HepG2 (cell line): Measurements from ENCODE around the gene GRIK3. TPM values are rescaled to one million over a fixed set of nuclear protein-coding genes. Genes with fewer than 3 reads are reported as not detected.

Experiments
- ATAC-seq: fragments of 200-7000 bp; cut with Tn5 transposase; 3 replicates; pipeline ENCODE4 v1.9.1; 2020; ENCODE audit warnings: mild to moderate bottlenecking, moderate library complexity
- BruUV-seq: library from RNA; stranded (reverse); fragments of 400-500 nt; replicated peaks from 2 replicates; lab custom pipeline; 2021; lab: Mats Ljungman, UMichigan
- CTCF ChIA-PET: fragments of 300-600 bp; formaldehyde crosslinking; extraction: SDS; loops from one replicate; lab custom pipeline; 2021; ENCODE audit warnings: low total read pairs, inconsistent platforms, low intra/inter-chr PET ratio; lab: Yijun Ruan, JAX
- POLR2A ChIA-PET: fragments of 350-600 bp; sonication (Branson Sonifier 250); formaldehyde crosslinking; loops from one replicate; lab custom pipeline; 2020; ENCODE audit warnings: antibody characterized with exemption, inconsistent platforms; lab: Yijun Ruan, JAX
- DNase-seq: peaks from one replicate; pipeline ENCODE4 v3.0.0-alpha.2; 2015; ENCODE audit warnings: low spot score
- FAIRE-seq: peaks from 3 replicates; lab custom pipeline; 2011; peaks lifted over from hg19 to GRCh38; lab: Jason Lieb, UNC
- H2AFZ ChIP-seq: one replicate; pipeline ENCODE4 v1.6.1; 2011; ENCODE audit warnings: low read length, inconsistent platforms
- H3K27ac ChIP-seq: fragments of 300-600 bp; 3 replicates; pipeline ENCODE4 v1.8.0; 2011; ENCODE audit warnings: mixed run types, mild to moderate bottlenecking, mixed read lengths, low read length, inconsistent platforms; ENCODE audit not compliant: insufficient read depth; ENCODE audit errors: extremely low read length
- H3K27me3 ChIP-seq, 2 experiments: fragments of 200-600 bp in 1 of 2; 2 replicates in 1 of 2; 3 replicates in 1 of 2; pipeline versions ENCODE4 v1.6.0 to v1.8.0; 2011; ENCODE audit warnings: low read length in 2 of 2, mild to moderate bottlenecking in 2 of 2, moderate library complexity in 2 of 2, inconsistent platforms in 1 of 2; ENCODE audit not compliant: insufficient read depth in 2 of 2, control insufficient read depth in 1 of 2
- H3K36me3 ChIP-seq, 2 experiments: fragments of 200-600 bp in 1 of 2; replicated peaks in 1 of 2; 2 replicates in 1 of 2; 3 replicates in 1 of 2; pipeline versions ENCODE4 v1.5.1 to v1.8.0; 2011; ENCODE audit warnings: low read length in 2 of 2, inconsistent platforms in 1 of 2; ENCODE audit not compliant: insufficient read depth in 2 of 2, control insufficient read depth in 1 of 2
- H3K4me1 ChIP-seq: 2 replicates; pipeline ENCODE4 v1.5.1; 2012; ENCODE audit warnings: low read length, inconsistent platforms; ENCODE audit not compliant: insufficient read depth
- H3K4me2 ChIP-seq: 2 replicates; pipeline ENCODE4 v1.6.0; 2011; ENCODE audit warnings: low read depth, low read length, inconsistent platforms
- H3K4me3 ChIP-seq, 3 experiments: fragments of 200-600 bp in 1 of 3; sonication (generic), shearing (Covaris generic) in 1 of 3; replicated peaks in 1 of 3; 2 replicates each; pipeline ENCODE4 v1.5.1; 2011 to 2016; ENCODE audit warnings: low read length in 3 of 3, inconsistent platforms in 2 of 3, low read depth in 2 of 3, mild to moderate bottlenecking in 2 of 3, control low read depth in 1 of 3, mixed read lengths in 1 of 3; ENCODE audit not compliant: insufficient read depth in 1 of 3
- H3K79me2 ChIP-seq: one replicate; pipeline ENCODE4 v1.6.1; 2011; ENCODE audit warnings: low read length, inconsistent platforms; ENCODE audit not compliant: insufficient read depth
- H3K9ac ChIP-seq: 2 replicates; pipeline ENCODE4 v1.6.0; 2011; ENCODE audit warnings: mild to moderate bottlenecking, low read depth, low read length, inconsistent platforms; ENCODE audit not compliant: insufficient read depth
- H3K9me3 ChIP-seq: 2 replicates; pipeline ENCODE4 v1.5.1; 2012; ENCODE audit warnings: mild to moderate bottlenecking, low read length
- H4K20me1 ChIP-seq: 2 replicates; pipeline ENCODE4 v1.6.0; 2011; ENCODE audit warnings: inconsistent platforms, mild to moderate bottlenecking, low read length, moderate library complexity; ENCODE audit not compliant: insufficient read depth
- GABPA ChIP-seq, 2 experiments: IDR thresholded peaks; 2 replicates each; pipeline ENCODE4 v1.6.1; 2011 to 2016; ENCODE audit warnings: low read depth in 2 of 2, low read length in 1 of 2, missing biosample characterization in 1 of 2, missing genetic modification characterization in 1 of 2
- REXO4 ChIP-seq: sonication (generic); formaldehyde crosslinking; IDR thresholded peaks from 2 replicates; pipeline ENCODE4 v1.8.0; 2022; ENCODE audit warnings: missing genetic modification reagents, mild to moderate bottlenecking, borderline replicate concordance
- SALL2 ChIP-seq: sonication (generic); formaldehyde crosslinking; IDR thresholded peaks from 2 replicates; pipeline ENCODE4 v1.8.1; 2023; ENCODE audit warnings: mild to moderate bottlenecking, missing genetic modification reagents, inconsistent platforms
- SIX1 ChIP-seq: sonication (generic); formaldehyde crosslinking; IDR thresholded peaks from 2 replicates; pipeline ENCODE4 v1.4.0; 2020; ENCODE audit warnings: missing genetic modification reagents, borderline replicate concordance
- SP1 ChIP-seq, 2 experiments: fragments of 450-650 bp in 1 of 2; sonication (generic) in 1 of 2; formaldehyde crosslinking in 1 of 2; IDR thresholded peaks; 2 replicates each; pipeline versions ENCODE4 v1.4.0 to v1.6.1; 2016 to 2020; ENCODE audit warnings: missing genetic modification reagents in 1 of 2
- SRSF1 ChIP-seq: fragments of 200-400 bp; formaldehyde crosslinking; optimal IDR thresholded peaks from 2 replicates; pipeline ENCODE3; 2017; ENCODE audit warnings: mild to moderate bottlenecking, low read depth, low read length, moderate library complexity
- TAF1 ChIP-seq: sonication (generic); formaldehyde crosslinking; IDR thresholded peaks from 2 replicates; pipeline ENCODE4 v1.4.0; 2020; ENCODE audit warnings: missing genetic modification reagents
- ZNF20 ChIP-seq: sonication (generic); formaldehyde crosslinking; IDR thresholded peaks from 2 replicates; pipeline ENCODE4 v1.4.0; 2020; ENCODE audit warnings: mild to moderate bottlenecking, moderate library complexity, missing genetic modification reagents
- ZNF275 ChIP-seq: sonication (generic); formaldehyde crosslinking; IDR thresholded peaks from 2 replicates; pipeline ENCODE4 v1.8.0; 2022; ENCODE audit warnings: missing genetic modification reagents, mild to moderate bottlenecking, inconsistent platforms, borderline replicate concordance
- ZNF296 ChIP-seq: sonication (generic); formaldehyde crosslinking; conservative IDR thresholded peaks from 2 replicates; pipeline ENCODE4 v1.5.0; 2020; ENCODE audit warnings: mild to moderate bottlenecking, missing genetic modification reagents
- WGBS: methylation state at CpG from one replicate; pipeline ENCODE4 v1.1.6; 2017; ENCODE audit warnings: low lambda C conversion rate; 5-methylcytosine and 5-hydroxymethylcytosine counted together
- in situ Hi-C: cut with HindIII; loops from 2 replicates; pipeline ENCODE4 v1.10.0; 2017; ENCODE audit warnings: low pct_unique_long_range_greater_than_20kb; ENCODE audit not compliant: extremely low pct_ligation_motif_present
- intact Hi-C: fragments of 100-400 bp; cut with micrococcal nuclease; formaldehyde crosslinking; loops from one replicate; pipeline ENCODE4 v1.10.0; 2022; ENCODE audit not compliant: unreplicated experiment
- polyA plus RNA-seq, 8 experiments: library from polyadenylated mRNA; depleted of rRNA in 3 of 8; stranded (reverse) in 7 of 8; unstranded in 1 of 8; fragments of >200 nt; fragmentation: Illumina TruSeq in 4 of 8; extraction: Trizol in 4 of 8; gene quantifications; 2 replicates each; pipeline versions ENCODE4 v1.2.1 to v1.2.3, GENCODE V29; 2011 to 2016; ENCODE audit warnings: low read depth in 4 of 8, missing spikeins in 1 of 8, mixed read lengths in 1 of 8; ENCODE audit not compliant: insufficient read depth in 1 of 8
- total RNA-seq, 5 experiments: library from RNA; depleted of rRNA; stranded (reverse); fragments of >200 nt; fragmentation: Illumina TruSeq; extraction: Trizol; gene quantifications; 2 replicates each; pipeline ENCODE4 v1.2.3, GENCODE V29; 2016; ENCODE audit warnings: low read depth in 1 of 5

GRIK3 gene
- total and polyA plus RNA-seq, 2 of the 13 experiments (the other 11 are each of a cell fraction or from before 2014, with no cell fraction given): not detected

GRCh38 chr1:36796106-36796590, 238.2 kb downstream of the GRIK3 start:
- H3K4me3 ChIP-seq: no peak overlapping the region
- ChIA-PET CTCF (no interaction called here), POLR2A (no interaction called here)
- no peak overlapping the region for H2AFZ ChIP-seq
- no peak for FAIRE-seq
- no peak overlapping the region for H3K27ac ChIP-seq
- no peaks in the 10 kb centered on the region for H3K79me2 ChIP-seq
- no peak overlapping the region for H3K9ac ChIP-seq
- no peaks in the 10 kb centered on the region for H3K4me1 ChIP-seq
- no peaks in the 10 kb centered on the region for H3K9me3 ChIP-seq
- DNase-seq: no peak
- WGBS: 0% methylated on average over 2 of the region's 5 CpGs
- no TSS peak for BruUV-seq
- ATAC-seq: no peak
- no peak overlapping the region for H3K4me2 ChIP-seq
- H4K20me1 ChIP-seq: no peaks in the 10 kb centered on the region
- intact Hi-C loops: no loop called here
- TF ChIP-seq SALL2 (CRISPR knock-in tag): no peak
- TF ChIP-seq ZNF275: no peak
- TF ChIP-seq REXO4: no peak
- TF ChIP-seq TAF1 (CRISPR knock-in tag): no peak
- no peak for TF ChIP-seq ZNF20 (CRISPR knock-in tag)
- TF ChIP-seq SRSF1: no peak
- TF ChIP-seq SIX1 (CRISPR knock-in tag): no peak
- TF ChIP-seq GABPA (IDR thresholded peaks at IDR 0.05; ENCODE audit: low read depth, low read length): no peak
- no peak for TF ChIP-seq GABPA (CRISPR knock-in tag; IDR thresholded peaks at IDR 0.05; ENCODE audit: low read depth)
- TF ChIP-seq ZNF296 (CRISPR knock-in tag): no peak
- TF ChIP-seq SP1 (IDR thresholded peaks at IDR 0.05): no peak
- TF ChIP-seq SP1 (CRISPR knock-in tag; IDR thresholded peaks at IDR 0.05): no peak
- in situ Hi-C loops: no loop called here
- H3K36me3 ChIP-seq: no peaks in the 10 kb centered on the region
- peaks cover 1 to 3% of the 10 kb centered on the region in 2 experiments; a peak in 1 of 5 replicates for H3K27me3 ChIP-seq
